HG02642 (cell line): ENCODE measurements around the gene TMC6.

Source experiments
- ATAC-seq: cut with Tn5 transposase; IDR thresholded peaks from one replicate; pipeline ENCODE4 v1.9.1; 2021; ENCODE audit warnings: mild to moderate bottlenecking; ENCODE audit not compliant: unreplicated experiment, poor library complexity

TMC6 gene

DNA sequence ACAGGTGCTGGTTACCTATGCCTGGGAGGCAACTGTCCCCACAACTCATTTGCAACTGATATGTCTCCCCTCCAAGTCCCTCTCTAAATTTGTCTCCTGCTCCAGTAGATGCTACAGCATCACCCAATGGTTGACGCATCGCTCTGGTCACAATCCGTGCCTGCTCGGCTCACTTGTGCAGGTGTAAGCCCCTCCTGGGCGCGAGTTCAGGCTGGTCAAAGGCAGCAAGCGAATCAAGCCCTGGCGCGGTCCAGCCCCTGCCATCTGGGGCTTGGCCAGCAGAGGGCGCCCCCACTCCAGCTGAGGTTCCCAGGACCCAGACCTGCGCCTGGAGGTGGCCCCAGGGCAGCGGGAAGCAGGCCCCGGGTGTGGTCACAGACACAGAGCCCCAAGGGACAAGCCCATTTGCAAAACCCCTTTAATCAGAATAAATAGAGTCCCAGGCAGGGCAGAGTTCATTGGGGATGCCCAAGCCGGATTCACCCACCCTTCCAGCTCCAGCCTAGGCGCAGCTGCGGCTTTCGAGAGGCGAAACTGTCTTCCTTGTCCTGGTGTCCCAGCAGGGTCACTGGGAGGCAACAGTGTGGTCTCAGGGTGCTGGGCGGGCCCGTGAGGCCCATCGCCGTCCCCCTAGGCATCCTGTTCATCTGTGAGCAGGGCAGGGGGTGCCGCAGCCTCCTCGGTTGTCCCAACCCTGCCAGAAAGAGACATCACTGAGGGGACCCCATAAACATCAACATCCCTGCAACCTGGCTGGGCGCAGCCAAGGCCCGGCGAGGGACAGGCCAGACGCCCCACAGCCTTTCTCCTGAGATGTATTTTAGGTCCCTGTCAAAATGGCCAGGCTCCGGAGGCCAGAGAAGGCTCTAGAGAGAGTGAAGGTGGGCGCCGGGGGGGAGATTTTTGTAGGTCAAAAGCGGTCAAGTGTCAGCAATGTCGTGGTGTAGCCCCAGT is 15.8 kb downstream of the TMC6 start:
- peak; percentile 63 for ATAC-seq

DNA sequence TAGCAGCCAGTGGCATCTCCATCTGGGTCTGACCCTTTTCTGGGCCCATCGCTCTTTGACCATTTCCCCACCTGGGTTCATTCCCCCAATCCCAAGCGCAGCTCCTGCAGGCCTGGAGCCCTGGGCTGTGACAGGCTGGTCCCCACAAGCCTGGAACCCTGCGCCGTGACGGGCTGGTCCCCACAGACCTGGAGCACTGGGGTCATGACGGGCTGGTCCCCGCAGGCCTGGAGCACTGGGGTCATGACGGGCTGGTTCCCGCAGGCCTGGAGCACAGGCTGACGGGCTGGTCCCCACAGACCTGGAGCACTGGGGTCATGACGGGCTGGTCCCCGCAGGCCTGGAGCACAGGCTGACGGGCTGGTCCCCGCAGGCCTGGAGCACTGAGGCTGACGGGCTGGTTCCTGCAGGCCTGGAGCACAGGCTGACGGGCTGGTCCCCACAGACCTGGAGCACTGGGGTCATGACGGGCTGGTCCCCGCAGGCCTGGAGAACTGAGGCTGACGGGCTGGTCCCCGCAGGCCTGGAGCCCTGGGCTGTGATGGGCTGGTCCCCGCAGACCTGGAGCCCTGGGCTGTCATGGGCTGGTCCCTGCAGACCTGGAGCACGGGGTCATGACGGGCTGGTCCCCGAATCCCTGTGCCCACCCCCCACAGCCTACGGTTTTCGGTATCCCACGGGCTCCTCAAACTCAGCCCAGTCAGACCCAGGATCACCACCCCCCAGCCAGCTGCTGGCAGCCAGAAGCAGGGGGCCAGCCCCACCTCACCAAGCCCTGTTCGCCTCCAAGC is 16.6 kb downstream of the TMC6 start:
- ATAC-seq: no peak

DNA sequence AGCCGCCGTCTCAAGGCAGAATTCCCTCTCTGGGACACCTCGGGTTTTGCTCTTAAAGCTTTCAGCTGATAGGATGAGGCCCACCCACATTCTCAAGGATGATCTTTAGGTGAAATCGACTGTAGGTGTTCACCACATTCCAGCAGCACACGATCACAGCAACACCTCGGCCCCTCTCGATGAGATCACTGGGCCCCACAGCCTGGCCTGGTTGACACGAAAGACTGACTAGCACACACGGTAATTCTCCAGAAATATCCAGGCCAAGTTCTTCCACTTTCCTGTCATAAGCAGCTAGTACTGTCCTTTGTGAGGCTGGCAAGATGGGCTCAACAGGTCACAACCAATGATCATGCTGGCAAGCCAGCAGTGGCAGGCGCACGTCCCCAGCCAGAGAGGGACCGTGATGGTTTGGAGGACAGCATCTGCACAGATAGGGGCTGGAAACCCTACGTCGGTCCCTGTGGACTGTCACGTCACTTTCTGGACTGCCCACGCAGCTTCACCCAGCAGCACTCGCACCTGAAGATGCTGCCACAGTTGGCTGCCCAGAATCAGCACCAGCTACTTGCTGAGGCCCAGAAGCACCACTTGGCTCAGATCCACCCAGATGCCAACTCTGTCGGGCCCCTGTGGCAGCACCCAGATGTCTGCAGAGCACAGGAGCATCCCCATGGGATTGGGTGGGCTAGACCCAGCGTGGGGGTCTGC is 17.4 kb downstream of the TMC6 start:
- no peak for ATAC-seq

DNA sequence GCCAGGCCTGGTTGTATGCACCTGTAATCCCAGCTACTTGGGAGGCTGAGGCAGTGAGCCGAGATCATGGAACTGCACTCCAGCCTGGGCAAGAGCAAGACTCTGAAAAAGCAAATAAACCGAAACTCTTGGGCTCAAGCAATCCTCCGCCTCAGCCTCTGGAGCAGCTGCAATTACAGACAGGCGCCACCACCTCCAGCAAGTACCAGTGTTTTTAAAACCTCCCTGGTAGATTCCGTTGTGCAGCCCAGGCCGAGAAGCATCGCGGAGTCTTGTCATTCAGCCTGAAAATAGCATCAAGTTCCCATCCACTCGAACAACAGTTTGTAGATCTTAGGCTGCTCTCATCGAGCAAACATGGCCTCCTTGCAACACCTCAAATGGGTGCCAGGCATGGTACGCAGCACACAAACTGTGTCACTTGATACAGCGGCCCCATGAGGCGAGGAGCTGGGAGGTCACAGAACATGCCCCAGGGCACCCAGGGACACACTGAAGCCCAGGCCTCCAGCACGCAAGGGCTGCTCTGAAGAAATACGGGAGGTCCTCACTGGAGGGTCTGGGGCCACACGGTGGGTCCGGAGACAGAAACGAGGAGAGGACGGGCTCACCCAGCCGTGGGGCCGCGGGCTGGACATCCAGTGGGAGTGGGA is 18.1 kb downstream of the TMC6 start:
- ATAC-seq: no peak

DNA sequence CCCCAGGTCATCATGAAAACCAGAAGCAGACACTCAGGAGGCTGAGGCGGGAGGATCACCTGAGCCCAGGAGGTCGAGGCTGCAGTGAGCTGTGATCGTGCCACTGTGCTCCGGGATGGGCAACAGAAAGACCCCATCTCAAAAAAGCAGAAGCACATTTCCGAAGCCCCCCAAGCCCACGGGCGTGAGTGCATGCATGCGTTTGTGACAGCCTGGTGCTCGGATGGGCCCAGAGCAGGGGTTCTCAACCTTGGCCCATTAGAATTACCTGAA is 19.1 kb downstream of the TMC6 start:
- no peak for ATAC-seq

DNA sequence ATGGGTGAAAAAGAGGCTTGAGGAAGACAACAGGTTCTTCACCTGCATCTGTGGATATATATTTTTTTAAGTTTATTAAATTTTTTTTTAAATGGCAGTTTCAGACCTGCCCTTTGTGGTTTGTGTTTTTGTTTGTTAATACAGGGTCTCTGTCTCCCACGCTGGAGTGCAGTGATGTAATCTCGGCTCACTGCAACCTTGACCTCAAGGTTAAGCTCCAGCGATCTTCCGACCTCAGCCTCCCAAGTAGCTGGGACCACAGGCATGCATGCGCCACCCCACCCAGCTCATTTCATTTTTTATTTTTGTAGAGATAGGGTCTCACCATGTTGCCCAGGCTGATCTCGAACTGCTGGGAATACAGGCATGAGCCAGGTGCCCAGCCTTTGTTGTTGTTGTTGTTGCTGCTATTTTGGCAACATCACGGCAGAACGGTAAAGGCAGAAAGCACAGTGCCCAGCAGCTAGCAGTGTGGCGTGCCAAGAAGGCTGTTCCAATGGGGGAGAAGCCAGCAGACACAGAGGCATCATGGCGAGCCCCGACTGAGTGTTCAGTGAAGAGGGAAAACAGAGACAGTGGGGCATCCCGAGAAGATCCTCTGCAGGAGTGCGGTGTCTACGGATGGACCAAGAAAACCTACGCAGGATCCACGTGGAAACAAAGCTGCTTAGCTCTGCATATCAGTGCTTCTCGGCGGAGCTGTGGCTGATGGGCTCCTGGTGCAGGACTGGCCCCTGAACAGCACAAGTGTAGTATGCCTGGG is 19.6 kb downstream of the TMC6 start:
- ATAC-seq: no peak

DNA sequence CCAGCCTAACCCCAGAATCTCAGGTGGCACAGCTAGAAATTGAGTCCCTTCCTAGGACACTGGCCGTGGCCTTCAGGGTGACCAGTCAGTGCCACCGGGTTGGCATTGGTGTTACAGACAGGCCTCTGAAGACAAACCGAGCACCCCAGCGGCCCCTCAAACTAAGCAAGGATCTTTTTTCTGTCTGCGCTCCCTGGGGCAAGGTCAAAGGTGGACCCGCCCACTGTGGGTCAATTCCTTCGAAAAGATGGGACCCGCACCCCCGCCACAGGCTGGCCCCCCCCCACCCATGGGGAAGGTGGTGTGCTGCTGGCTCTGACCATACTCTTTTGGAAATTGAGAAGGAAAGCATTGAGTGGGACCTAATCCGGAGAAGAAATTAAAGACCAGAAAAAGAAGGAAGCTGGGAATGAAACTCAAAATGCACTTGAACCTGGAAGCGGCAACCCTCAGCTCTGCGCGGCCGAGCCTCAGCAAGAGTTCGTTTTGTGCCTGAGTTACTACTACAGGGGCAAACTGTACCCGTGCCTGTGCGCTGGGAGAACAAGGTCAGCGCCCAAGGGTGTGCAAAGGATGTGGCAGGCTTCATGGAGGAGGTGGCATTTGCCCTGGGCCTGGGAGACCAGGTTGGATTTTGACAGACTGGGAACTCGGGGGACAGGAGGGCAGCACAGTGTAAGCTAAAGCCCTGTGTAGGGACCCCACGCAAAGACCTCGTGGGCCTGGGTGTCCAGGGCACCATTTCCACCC is 20.4 kb downstream of the TMC6 start:
- ATAC-seq: no peak

DNA sequence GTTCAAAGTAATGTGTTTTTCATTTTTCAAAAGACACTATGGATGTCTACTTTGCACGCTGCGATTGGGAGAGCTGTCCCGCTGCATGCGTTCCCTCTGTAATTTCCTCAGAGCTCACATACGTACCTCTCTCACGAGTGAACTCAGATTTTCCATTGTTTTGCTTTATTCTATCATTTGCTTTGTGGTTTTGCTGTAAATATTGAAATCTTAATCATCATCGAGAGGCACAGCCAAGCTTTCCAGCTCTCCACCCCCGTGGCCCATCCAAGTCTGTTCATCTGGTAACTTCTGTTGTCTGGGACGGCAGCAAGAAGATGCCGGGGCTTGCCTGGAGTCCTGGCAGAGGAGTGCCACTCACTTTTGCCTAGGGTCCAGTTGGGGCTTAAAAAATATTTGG is 21.1 kb downstream of the TMC6 start:
- no peak for ATAC-seq

DNA sequence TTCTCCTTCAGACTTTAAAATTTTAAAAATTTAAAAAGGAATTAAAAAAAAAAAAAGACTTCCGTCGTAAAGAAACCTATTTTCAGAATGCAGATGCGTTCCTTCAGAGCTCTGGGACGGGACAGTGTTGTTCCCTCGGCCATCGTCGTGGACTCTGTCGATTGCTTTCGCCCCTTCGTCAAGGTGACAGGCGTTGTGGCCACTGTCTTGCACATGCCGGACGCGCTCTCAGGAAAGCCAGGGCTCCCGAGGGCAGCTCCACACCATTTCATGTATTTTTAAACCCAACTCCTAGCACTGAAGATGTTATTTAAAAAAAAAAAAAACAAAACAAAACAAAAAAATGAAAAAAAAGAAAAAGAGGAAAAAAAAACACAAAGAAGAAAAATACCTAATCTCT is 22.3 kb downstream of the TMC6 start:
- ATAC-seq: no peak

DNA sequence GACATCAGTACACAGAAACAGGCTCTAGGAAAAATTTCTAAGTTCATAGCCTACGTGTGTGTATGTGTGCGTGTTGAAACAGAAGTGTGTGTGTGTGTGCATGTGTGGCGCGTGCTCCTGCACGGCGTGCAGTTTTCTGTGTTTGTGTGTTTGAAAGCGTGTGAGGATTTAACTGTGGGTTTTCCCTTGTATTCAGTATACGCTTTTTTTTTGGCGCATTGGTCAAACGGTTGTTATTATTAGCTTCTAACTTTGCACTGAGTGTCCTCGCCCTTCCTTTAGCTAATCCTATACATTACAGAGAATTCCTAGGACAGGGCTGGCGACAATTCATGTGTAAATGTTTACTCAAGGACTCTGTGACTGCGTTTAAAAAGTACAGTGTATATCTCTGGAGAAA is 23.0 kb downstream of the TMC6 start:
- ATAC-seq: no peak

DNA sequence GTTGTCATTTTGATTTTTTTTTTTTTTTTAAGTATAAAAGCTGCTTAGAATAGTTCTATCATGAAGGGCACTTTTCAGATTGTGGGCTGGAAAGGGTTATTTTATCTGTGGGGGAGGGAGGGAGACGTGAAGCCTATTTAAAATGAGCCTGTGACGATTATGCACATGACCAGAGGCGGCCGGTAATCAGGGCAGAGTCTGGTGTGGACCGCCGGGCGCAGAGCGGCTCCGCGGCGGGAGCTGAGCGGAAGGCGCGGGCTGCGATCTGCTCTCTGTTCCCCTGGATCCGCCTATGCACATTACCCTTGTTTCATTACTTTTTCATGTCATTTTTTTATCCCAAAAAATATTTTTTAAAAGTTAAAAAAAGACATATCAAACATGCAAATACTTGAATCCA is 23.5 kb downstream of the TMC6 start:
- ATAC-seq: no peak

DNA sequence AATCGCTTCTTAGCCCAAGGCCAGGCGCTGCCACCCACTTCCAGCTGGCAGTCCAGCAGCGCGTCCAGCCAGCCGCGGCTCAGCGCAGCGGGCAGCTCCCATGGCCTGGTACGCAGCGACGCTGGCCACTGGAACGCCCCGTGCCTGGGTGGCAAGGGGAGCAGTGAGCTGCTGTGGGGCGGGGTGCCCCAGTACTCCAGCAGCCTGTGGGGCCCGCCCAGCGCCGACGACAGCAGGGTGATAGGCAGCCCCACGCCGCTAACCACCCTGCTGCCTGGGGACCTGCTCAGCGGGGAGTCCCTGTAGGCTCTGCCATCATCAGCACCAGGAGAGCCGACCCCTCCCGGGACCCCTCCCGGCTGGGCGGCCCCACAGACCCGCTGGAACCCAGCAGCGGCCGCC is 24.0 kb downstream of the TMC6 start:
- ATAC-seq: no peak

DNA sequence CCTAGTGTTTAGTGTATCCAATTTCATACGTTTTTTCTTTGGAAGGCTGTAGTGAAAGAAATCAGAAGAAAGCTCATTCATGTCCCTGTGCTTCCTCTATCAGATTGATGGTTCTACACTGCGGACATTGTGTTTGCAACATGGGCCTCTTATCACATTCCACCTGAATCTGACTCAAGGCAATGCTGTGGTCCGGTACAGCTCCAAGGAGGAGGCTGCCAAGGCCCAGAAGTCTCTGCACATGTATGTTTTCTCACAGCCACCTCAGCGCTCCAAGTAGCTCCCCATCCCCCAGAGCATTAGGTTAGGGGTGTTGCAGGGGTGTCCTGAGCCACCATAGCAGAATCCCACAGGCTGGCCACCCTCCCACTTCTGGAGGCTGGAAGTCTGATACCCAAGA is 25.2 kb downstream of the TMC6 start:
- no peak for ATAC-seq

DNA sequence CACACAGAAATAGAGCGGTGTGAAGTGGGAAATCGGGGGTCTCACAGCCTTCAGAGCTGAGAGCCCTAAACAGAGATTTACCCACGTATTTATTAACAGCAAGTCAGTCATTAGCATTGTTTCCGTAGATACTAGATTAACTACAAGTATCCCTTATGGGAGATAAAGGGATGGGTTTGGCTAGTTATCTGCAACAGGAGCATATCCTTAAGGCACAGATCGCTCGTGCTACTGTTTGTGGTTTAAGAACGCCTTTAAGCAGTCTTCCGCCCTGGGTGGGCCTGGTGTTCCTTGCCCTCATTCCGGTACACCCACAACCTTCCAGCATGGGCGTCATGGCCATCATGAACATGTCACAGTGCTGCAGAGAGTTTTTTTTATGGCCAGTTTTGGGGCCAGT is 27.0 kb downstream of the TMC6 start:
- no peak for ATAC-seq

DNA sequence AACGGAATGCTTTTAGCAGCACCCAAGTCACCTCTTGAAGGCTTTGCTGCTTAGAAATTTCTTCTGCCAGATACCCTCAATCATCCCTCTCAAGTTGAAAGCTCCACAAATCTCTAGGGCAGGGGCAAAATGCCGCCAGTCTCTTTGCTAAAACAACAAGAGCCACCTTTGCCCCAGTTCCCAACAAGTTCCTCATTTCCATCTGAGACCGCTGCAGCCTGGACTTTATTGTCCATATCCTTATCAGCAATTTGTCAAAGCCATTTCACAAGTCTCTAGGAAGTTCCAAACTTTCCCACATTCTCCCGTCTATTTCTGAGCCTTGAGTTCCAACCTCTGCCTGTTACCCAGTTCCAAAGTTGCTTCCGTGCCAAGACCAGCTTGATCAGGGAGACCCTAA is 27.4 kb downstream of the TMC6 start:
- no peak for ATAC-seq

DNA sequence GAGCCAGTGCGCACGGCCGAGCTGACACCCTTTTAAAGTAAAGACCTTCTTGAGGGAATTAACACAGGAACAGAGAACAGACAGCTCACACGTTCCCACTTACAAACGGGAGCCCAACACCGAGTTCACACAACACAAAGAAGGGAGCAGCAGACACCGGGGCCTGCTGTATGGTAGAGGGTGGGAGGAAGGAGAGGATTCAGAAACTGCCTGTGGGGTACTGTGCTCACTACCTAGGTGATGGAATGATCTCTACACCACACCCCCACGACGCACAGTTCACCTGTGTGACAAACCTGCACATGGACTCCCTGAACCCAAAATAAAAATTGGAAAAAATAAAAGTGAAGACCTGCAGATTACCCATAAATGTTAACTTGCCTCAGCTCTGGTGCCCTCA is 32.5 kb downstream of the TMC6 start:
- ATAC-seq: no peak

DNA sequence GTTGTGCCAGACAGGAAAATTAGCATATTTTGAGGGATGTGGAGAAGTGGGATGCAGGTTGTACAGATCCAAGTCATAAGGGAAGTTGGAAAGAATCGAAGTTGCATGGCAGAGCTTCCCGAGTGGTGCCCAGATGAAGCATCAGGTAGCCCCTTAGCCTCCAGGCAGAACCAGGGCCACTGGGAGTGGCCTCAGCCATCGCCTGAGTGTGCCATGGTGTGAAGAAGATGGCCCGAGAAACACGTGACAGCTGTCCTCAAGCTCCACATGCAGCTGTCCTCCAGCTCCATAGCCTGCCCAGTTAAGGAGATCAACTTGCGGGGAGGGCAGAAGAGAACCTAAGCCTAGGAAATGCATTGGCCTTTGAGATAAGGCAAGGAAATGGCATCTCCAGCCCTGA is 33.5 kb downstream of the TMC6 start:
- no peak for ATAC-seq

DNA sequence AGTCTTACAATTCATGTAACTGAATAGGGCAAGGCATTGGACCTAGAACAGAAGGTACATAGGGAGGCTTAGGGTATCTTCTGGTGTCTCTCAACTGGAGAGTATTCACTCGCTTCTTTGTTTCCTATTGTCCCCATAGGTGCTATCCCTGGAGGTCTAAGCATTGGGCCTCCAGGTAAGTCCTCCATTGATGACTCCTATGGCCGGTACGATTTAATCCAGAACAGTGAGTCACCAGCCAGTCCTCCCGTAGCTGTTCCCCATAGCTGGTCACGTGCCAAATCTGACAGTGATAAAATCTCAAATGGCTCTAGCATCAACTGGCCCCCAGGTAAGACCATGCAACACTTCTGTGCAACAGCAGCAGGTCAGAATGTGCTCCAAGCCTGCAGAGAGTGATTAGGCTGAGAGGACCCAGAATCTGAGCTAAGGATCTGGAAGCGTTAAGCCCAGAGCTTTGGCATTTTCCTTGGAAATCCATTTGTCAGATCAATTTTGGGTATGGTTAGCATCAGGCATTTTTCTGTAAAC is 35.7 kb downstream of the TMC6 start:
- ATAC-seq: no peak
